Right renal pelvis (tissue), 4 donors: Measurements from ENCODE around the gene EFR3B. TPM values are rescaled to one million over a fixed set of nuclear protein-coding genes. Genes with fewer than 3 reads are reported as not detected.

Experiments
- DNase-seq, 4 donors: peaks; one replicate each; pipeline ENCODE4 v3.0.0-alpha.2; 2013; ENCODE audit warnings: low read depth in 4 of 4, low spot score in 3 of 4, missing footprints in 1 of 4
- polyA plus RNA-seq, 4 donors: library from polyadenylated mRNA; unstranded; fragments of 120-200 nt; gene quantifications; one replicate each; pipeline ENCODE4 v1.2.1, GENCODE V29; 2013; ENCODE audit not compliant: insufficient read length in 4 of 4

Gene EFR3B
- polyA plus RNA-seq, 4 donors = 5.7 to 5.9 (median 5.8) TPM

GRCh38 chr2:25068217-25068616 lies 26.3 kb downstream of the EFR3B start:
- DNase-seq = no peak

DNA sequence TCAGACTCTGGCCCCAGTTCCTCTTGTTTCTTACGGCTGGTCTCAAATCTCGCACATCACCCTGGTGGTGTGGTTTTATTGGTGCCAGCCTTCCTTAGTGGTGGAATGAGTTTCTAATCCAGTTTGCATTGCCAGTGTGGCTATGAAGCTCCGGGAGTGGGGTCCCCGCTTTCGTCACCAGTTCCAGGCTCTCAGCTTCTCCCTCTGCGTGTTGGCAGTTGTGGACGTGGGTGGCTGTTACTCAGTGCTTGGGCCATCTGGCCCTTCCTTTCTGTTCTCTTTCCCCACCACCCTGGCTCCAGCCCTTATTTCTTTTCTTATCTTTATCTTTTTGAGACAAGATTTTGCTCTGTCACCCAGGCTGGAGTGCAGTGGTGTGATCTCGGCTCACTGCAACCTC lies 30.1 kb downstream of the EFR3B start:
- no peak for DNase-seq

- DNase-seq = no peak
These were observed 30.7 kb downstream of the EFR3B start for GRCh38 chr2:25072606-25073005.

DNA sequence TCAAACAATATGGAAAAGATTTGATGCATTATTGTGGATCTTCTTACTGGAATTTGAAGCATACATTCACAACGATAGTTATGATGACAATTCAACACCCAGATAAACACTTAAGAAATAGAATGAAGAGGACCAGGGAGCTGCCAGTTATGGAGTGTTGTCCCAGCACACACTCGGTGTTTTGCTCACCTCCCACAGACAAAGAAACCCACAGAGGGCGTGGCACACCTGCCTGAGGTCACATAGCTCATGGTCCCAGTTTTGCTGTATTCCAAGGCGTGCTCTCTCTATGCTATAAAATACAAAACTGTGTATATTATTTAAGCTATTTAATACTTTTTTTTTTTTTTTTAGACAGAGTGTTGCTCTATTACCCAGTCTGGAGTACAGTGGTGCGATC lies 31.1 kb downstream of the EFR3B start:
- DNase-seq = no peak

- no peak for DNase-seq
These were observed 32.0 kb downstream of the EFR3B start for GRCh38 chr2:25073914-25074313.

DNA sequence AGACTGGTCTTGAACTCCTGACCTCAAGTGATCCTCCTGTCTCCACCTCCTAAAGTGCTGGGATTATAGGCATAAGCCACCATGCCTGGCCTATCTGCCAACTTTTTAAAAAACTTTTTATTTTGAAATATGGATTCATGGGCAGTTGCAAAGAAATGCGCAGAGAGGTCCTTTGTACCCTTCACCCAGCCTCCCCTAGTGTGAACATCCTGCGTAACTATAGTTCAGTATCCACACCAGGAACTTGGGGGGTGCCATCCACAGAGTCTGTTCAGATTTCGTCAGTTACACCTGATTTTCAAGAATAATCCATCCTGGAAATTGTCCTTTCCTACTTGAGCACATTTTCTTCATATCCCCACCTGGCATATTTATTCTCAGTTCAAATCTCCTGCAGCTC lies 33.0 kb downstream of the EFR3B start:
- no peak for DNase-seq

- no peak for DNase-seq
These were observed 34.9 kb downstream of the EFR3B start for GRCh38 chr2:25076749-25077148.

GRCh38 chr2:25077789-25078169 lies 35.9 kb downstream of the EFR3B start:
- no peak for DNase-seq

GRCh38 chr2:25078170-25079049 lies 36.5 kb downstream of the EFR3B start:
- DNase-seq = no peak

GRCh38 chr2:25079050-25079635 lies 37.3 kb downstream of the EFR3B start:
- DNase-seq = no peak

DNA sequence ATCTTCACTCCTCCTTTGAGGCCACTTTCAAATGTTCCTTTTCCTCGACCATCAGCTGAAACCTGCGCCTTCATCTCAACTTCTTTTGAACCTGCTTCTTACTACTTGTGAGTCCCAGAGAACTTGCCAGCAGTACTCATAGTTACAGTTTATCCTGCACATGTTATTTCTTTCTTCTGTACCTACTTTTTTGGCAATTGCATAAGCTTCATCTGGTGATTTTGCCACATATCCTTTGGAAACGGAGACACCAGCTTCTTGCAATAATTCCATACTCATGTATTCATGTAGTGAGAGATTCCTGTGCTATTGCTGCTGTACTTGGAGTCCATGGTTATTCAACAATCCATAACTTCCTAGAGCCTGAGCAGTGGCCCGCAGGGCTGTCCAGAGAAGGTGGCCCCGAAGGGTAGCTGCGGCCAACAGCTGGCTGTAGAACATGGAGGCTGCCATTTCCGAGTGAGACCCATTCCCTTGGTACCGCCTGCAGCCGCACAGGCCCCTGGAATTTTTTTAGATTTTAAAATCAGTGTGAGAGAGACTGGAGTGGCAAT lies 39.4 kb downstream of the EFR3B start:
- DNase-seq = no peak

- DNase-seq = no peak
These were observed 40.2 kb downstream of the EFR3B start for GRCh38 chr2:25082002-25082622.

DNA sequence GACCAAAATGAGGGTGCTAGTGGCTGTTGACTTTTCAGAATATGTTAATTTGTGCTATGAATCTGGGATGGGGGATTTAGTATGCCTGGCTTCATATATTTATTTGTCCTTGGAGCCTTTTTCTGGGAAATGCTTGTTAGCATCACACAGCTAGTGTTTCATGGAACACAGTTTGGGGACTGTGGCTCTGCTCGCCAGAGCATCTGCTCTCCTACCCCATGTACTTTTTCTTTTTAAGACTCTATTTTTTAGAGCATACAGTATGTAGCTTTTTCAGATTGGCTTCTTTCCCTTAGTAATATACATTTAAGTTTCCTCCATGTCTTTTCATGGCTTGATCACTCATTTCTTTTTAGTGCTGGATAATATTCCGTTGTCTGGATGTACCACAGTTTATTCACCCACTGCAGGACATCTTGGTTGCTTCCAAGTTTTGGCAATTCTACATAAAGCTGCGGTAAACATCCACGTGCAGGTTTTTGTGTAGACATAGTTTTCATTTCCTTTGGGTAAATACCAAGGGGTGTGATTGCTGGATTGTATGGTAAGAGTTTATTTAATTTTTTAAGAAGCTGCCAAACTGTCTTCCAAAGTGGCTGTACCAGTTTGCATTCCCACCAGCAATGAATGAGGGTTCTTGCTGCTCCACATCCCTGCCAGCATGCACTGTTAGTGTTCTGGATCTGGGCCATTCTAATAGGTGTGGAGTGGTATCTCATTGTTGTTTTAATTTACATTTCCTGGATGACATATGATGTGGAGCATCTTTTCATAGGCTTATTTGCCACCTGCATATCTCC lies 44.1 kb downstream of the EFR3B start:
- no peak for DNase-seq

- no peak for DNase-seq
These were observed 47.1 kb downstream of the EFR3B start for GRCh38 chr2:25088817-25089516.

DNA sequence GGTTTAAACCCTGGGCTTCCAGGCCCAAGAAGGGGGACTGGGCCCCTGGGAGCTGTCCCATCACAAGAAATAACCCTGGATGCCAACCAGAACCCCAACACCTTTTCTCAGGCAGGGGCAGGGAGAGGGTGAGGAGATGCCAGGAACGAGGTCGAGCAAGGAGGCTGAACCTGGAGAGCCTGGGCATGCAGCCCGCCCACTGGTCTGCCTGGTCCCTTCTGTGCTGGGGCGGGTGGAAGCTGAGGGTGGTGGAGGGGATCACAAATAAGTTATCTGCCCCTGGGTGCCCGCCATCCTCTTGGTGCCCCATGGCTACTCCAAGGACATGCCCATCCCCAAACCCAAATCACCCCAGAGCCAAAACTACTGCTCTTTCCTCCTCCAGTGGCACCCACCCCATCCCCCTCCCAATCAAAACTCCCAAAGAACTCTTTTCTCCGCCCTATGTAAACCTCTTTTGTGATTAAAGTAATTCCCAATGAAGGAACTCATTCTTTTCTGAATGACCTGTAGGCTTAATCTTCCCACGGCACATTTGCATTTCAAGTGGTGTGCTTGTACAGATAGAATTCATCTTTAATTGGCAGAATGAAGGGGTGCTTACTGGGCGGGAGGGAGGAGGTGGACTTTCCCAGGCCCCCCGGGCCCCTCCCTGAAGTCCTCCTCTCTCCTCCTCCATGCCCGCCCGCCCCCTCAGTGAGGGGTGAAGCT lies 47.9 kb downstream of the EFR3B start:
- DNase-seq = no peak

DNA sequence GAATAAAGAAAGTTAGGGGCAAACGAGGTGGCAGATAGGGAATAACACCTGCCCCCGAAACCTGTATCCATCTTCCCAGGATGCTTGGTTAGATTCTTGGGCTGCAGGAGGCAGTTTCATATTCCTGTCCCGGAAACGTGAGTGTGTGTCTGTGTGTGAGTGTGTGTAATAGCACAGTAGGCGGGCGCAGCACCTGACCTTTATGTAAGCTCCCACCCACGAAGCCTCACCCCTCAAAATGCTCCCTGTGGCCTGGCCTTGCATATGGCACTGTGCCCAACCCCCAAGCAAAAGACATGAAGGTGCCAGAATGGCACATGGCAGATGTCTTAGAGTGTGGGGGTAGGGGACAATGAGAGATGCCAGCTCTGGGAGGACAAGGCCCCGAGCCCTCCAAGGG lies 48.9 kb downstream of the EFR3B start:
- DNase-seq = no peak

DNA sequence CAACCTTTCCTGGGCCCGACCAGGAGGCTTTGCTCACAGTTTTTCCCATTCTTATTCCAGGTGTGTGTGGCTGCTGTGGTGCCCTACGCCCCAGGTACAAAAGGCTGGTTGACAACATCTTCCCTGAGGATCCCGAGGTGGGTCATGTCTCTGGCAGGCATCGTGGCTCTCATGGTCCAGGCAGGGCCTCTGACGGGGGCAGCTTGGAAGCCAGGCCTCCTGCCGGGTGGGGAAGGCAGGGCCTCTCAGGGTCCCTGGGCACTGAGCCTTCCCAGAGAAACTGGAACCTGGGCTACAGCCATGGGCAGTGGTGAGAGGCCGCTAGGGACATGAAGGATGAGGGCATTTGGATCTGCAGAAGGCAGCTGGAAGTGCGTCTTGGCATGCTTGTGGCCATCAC lies 49.4 kb downstream of the EFR3B start:
- DNase-seq = no peak

GRCh38 chr2:25098056-25098455 lies 56.2 kb downstream of the EFR3B start:
- DNase-seq = no peak

DNA sequence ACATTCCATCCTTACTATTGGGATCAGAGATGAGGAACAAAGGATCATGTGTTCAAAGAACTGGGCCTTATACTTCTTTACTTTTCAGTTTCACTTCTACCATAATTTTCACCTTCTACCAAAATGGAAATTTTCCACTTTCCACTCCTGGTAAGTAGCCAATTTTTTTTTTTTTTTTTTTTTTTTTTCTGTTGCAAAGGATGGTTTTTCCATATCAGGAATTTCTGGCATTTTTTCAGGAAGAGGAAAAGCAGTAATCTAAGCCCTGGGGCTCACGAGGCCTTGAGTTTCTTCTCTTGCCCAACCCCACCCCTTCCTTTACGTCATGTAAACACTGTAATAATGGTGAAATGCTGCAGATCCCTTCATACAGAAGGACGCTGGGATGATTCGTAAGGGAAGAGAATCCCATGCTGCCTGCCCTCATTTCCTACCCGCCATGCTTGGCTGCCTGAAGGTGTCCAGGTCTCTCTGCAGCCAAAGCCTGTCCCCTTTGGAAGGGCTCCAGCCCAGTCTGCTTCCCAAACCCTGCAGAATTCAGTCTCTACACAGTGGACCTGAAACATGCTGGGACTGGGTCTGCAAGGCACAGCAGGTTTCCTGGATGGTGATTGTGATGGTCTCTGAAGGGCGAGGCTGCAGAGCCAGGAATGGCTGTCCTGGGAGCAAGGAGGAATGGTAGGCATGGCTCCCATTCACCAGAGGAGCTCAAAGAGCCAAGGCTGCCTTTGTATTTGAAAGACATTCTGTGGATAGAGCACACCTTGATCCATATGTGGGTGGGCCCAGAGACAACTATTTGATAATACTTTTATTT lies 57.0 kb downstream of the EFR3B start:
- no peak for DNase-seq
